Stimulated activated CD8-positive, alpha-beta memory T cell treated with anti-CD3 and anti-CD28 coated beads, Interleukin-12 subunit alpha, Interleukin-12 subunit beta, amount 100 ng/mL, for 1 hour (primary cell): ENCODE measurements around the gene METTL27.
"Not testable (repeated sequence)": the region's sequence is repeated elsewhere in the genome, so short reads cannot be mapped to it uniquely, and the experiment has no call there.

Experiments used
- DNase-seq: peaks from one replicate; pipeline ENCODE4 v3.0.0-alpha.2; 2020; ENCODE audit warnings: low read depth

The METTL27 gene

GRCh38 chr7:73842067-73842976, at the start of gene METTL27:
Gene METTL27 (minus strand): TSS chr7:73842516. CDS start chr7:73842140, 376 bp downstream.
- DNase-seq: peak; percentile 79

DNA sequence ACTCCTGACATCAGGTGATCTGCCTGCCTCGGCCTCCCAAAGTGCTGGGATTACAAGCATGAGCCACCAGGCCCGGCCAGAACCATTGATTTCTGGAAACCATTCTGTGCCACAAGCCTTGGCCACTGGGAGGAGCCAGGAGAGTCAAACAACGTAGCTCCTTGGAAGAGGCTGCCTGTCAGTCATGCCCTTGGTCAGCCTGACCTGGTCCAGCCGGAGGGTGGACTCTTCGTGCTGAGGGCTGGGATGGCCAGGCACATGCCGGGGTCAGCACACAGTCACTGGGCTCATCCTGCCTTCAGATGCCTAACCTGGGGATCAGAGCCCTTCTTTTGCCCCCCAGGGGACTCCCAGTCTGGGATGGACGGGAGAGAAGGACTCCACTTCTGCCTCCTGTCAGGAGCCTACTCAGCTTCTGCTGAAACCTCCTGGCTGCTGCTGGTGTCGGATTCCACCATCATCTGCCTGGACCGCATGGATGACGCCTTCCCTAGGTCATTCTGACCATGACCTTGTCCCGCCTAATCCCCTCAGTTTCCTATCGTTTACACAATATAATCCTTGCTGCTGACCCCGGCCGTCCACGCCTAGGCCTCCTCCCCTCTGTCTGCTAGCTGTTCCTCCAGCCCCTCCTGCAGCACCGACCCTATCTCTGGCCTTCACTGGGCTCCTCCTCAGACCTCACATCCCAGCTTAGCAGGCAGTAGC, 49.0 kb upstream of the METTL27 start:
- DNase-seq: no peak

DNA sequence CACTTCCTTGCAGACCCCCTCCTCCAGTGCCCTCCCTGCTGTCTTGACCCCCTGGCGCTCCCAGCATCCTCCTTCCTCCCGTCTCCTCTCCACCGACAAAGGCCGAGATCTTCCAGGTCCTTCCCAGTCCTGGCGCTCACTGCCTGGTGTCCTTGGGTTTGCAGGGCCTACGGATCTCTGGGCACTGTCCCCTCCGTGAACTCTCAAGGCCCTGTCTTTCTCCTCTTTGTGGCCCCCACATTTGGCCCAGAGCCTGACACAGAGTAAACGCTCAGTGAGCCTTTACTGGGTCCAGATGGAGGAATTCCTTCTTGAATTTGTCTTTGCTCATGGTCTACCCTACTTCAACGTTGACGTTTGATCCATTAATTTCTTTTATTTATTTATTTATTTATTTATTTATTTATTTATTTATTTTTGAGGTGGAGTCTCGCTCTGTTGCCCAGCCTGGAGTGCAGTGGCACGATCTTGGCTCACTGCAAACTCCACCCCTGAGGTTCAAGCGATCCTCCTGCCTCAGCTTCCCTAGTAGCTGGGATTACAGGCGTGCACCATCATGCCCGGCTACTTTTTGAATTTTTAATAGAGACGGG, 48.3 kb upstream of the METTL27 start:
- no peak for DNase-seq

DNA sequence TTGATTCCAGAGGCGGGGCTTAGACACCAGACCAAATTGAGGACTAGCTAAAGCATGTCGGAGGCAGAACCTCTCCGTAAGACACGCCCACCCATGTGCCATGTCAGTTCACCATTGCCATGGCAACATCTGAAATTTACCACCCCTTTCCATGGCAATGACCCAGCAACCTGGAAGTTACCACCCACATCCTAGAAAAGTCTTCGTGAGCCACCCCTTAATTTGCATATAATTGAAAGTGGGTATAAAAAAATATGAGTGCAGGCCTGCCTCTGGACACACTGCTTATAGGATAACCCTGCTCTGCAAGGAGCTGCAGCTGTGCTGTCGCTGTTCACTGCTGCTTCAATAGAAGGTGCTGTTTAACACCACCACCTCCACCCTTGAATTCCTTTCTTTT, 46.6 kb upstream of the METTL27 start:
- no peak for DNase-seq

DNA sequence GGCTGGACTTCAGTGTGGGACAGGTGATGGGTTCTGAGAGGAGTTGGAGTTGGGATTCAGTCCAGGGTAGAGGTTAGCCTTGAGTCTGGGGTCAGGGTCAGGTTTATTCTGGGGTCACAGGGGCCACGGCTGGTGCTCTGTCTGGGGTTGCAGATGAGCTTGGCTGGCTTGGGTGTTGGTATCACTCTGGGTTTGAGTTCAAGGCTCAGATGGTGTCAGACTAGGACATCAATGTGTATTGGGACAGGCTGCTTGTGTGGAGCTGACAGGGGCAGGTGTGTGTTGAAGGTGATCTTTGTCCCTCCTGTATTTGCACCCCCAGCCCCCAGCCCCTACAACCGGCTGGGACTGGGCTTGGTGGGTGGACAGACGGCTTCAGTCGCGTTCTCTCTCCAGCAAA, 45.4 kb upstream of the METTL27 start:
- no peak for DNase-seq

DNA sequence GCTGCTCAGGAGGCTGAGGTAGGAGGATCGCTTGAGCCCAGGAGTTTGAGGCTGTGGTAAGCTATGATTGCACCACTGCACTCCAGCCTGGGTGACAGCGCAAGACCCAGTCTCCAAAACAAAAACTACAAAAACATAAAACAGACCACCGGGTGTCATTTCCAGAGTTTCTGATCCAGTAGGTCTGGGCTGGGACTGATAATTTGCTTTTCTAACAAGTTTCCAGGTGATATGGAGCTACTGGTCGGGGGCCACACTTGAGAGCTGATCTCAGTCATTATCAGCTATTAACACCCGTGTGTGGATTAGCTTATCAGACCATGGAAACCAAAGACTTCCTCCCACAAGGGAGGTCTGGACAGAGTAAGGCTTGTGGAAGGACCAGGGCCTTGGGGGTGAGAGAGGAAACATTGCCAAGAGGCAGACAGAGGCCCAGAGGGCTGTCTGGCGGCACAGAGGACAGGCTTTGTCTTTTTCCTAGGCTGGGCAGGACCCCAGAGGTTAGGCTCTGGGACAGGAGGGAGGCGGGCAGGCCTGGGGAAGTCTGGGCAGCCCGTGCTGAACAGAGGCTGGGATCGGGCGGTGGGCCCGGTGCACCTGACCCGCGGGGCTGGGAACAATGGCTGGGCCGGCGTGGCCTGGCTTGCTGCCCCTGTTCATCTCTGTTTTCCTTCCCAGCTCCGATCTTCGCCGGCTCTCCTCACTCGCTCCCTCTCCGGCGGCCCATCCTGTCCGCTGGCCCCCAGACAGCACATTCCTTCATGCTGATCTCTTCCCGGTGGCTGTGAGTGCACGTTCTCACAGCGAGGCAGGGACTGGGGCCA, 43.9 kb upstream of the METTL27 start:
- DNase-seq: no peak

- DNase-seq: no peak
These were observed 43.2 kb upstream of the METTL27 start for GRCh38 chr7:73885433-73885974.

- not testable (repeated sequence) for DNase-seq
These were observed 42.6 kb upstream of the METTL27 start for GRCh38 chr7:73884867-73885422.

DNA sequence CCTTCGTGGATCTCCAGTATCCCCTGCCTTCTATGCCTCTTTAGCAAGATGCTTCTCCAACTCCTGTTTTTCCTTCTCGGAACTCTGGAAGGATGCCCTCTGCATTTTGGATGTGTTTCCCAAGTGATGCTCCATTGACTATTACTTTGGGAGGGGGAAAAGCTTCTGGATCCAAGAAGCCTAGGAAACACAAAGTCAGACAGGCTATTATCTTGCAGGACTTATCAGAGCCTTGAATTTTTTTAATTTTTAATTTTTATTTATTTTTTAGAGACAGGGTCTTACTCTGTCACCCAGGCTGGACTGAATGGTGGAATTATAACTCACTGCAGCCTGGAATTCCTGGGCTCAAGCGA, 39.7 kb upstream of the METTL27 start:
- no peak for DNase-seq

GRCh38 chr7:73881352-73882046, 39.2 kb upstream of the METTL27 start:
- no peak for DNase-seq

GRCh38 chr7:73880755-73881328, 38.5 kb upstream of the METTL27 start:
- DNase-seq: no peak

DNA sequence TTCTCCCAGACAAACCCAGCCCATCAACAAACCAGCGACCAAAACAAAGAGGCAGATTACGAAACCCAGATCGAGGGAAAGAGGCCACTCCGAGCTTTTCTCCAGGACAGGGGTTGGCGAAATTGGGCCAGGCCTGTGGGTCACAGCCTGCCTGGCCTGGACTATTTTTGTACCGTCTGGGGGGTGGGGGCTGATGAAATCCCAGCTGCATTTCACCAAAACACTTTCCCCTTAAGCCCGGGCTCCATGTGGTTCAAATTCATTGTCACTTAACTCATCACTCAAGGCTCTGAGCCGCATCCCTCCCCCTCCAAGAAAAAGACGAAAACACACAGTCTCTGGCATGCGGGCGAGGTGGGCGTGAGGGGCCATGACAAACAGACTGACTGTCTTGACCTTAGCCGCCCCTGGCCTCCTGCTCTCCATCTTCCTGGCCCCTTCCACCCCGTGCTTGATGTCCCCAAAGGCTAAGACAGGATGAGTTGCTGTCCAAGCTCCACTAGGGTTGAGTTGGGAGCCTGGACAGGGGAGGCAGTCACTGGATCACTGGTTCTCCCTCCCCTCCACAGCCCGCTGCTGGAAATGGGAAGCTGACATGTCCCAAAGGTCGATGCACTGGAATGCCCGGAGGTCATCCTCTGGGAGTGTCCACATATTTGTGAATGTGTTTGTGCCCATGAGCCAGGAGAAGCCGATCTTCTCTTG, 37.8 kb upstream of the METTL27 start:
- DNase-seq: no peak

DNA sequence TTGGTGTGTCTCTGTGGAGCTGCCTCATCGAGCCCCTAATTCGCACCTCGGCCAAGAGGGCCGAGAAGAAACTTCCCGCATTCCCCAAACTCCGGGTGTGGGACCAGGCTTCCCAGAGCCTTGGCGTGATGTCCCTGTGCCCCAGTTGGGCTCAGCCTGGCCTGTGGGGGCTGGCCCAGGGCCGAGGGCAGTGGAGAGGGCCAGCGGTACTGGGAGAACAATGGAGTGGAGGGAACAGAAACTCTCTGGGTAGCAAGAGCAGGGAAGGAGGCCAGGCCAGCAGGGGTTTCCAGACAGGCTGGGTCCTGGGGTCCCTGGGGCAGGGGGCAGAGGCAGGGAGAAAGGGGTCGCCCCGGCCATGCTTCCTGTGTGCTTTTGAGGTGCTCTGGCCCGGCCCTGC, 34.7 kb upstream of the METTL27 start:
- no peak for DNase-seq

- no peak for DNase-seq
These were observed 34.0 kb upstream of the METTL27 start for GRCh38 chr7:73876361-73876760.

- no peak for DNase-seq
These were observed 30.0 kb upstream of the METTL27 start for GRCh38 chr7:73872056-73872908.

GRCh38 chr7:73871163-73872011, 29.1 kb upstream of the METTL27 start:
- DNase-seq: no peak

- DNase-seq: no peak
These were observed 27.8 kb upstream of the METTL27 start for GRCh38 chr7:73870041-73870492.
